ENCODE measurements around the gene NXPE2.

DNA sequence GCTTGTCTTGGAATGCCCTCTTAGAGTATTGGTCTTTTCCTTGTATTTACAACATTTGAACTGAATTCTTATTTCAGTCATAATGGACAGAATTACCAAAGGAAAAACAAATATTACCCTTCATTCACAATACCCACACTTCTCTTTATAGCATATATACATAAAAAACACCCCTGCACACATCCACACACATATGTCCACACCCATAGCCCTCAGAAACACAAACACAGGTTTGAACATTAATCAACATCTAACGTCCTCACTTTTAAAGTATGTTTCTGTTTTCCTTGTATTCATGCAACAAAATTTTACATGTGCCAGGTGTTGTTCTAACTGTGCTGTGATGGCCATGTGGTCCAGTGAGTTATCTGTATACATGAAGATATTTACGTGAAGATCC is 11.6 kb upstream of the NXPE2 start:
- no peak for TF ChIP-seq EZH2 (IDR thresholded peaks at IDR 0.05; ENCODE audit: insufficient read depth, low read length)
- TF ChIP-seq, protein P1, sequence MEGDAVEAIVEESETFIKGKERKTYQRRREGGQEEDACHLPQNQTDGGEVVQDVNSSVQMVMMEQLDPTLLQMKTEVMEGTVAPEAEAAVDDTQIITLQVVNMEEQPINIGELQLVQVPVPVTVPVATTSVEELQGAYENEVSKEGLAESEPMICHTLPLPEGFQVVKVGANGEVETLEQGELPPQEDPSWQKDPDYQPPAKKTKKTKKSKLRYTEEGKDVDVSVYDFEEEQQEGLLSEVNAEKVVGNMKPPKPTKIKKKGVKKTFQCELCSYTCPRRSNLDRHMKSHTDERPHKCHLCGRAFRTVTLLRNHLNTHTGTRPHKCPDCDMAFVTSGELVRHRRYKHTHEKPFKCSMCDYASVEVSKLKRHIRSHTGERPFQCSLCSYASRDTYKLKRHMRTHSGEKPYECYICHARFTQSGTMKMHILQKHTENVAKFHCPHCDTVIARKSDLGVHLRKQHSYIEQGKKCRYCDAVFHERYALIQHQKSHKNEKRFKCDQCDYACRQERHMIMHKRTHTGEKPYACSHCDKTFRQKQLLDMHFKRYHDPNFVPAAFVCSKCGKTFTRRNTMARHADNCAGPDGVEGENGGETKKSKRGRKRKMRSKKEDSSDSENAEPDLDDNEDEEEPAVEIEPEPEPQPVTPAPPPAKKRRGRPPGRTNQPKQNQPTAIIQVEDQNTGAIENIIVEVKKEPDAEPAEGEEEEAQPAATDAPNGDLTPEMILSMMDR (IDR thresholded peaks at IDR 0.05; ENCODE audit: insufficient read depth, low read depth, low read length): no peak

Data from astrocyte (in vitro differentiated cells and primary cell).